ENCODE measurements around the gene HSPA2.

DNA sequence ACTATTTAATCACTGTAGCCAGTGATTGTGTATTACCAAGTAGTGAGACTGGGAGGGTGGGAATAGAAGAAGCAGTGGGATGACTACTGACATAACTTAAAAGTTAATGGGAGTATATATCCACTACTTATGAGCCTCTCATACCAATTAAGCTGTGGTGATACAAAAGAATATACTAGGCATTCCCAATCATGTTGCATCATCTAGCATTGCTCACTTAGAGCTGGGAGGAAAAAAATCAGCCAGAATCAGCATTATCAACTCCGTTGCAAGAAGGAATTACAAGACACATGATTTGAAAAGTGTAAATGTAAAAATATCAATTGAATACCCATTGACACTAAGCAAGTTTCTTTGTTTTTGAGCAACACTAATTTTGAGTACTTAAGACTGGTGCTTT lies 8.5 kb downstream of the HSPA2 start:
- TF ChIP-seq POLR2A (IDR thresholded peaks at IDR 0.05) (no peak), CTCF (IDR thresholded peaks at IDR 0.05) (no peak)
